Fibroblast of pulmonary artery (primary cell): ENCODE results near the gene SETD3.
A peak's percentile ranks its signal among the peaks of the same experiment; 100 is the strongest.

Experiments used
- DNase-seq: peaks from one replicate; pipeline ENCODE4 v3.0.0-alpha.2; 2010; ENCODE audit warnings: low read depth
- H3K4me3 ChIP-seq: replicated peaks from 2 replicates; pipeline ENCODE4 v1.5.1; 2011; ENCODE audit warnings: low read depth, mild to moderate bottlenecking, control low read depth, low read length, moderate library complexity
- CTCF ChIP-seq: IDR thresholded peaks from 2 replicates; pipeline ENCODE4 v1.5.1; 2011; ENCODE audit warnings: mild to moderate bottlenecking, control low read depth, low read length, inconsistent platforms; ENCODE audit errors: missing control alignments

The SETD3 gene

GRCh38 chr14:99520571-99521081 lies 40.0 kb upstream of the SETD3 start:
- no peak for TF ChIP-seq CTCF
- H3K4me3 ChIP-seq = no peak overlapping the region
- DNase-seq = no peak

DNA sequence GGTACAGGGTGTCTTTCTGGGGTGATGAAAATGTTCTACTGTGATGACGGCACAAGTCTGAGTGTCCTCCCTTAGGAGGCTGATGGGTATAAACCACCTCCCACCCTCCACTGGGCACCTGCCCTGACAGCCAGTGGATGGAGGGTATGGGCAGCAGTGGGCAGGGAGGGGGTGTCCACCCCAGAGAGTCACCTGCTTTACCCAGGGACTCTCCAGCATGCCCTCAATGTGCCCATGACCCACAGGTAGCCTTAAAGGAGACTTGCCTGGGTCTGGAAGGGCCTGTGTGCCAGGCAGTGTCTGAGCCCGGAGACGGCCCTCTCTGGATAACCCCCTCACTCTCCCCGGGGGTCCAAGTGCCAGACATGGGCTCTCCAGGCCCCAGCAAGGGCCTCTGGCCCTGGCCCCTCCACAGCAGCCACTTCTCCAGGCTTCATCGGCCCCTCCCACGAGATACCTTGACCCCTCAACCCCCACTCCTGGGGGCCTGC lies 39.3 kb upstream of the SETD3 start:
- TF ChIP-seq CTCF = no peak
- H3K4me3 ChIP-seq = no peak overlapping the region
- no peak for DNase-seq

DNA sequence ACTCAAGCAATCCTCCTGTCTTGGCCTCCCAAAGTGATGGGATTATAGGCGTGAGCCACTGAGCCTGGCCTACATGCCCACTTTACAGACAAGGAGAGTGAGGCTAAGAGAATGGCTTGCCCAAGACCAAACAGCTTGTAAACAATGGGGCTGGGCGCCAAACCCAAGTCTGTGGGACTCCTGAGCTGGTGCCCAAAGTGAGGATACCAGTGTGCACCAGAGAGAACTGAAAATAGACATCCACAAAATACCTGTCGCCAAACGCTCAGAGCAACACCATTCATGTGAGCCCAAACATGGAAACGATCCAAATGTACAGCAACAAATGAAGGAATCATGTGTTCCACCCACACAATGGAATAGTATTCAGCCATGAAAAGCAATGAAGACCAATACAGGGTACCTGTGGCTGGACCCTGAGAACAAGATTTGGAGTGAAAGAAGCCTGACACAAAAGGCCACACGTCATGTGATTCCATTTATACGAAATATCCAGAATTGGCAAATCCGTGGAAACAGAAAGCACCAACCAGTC lies 38.8 kb upstream of the SETD3 start:
- TF ChIP-seq CTCF = no peak
- no peak for DNase-seq
- H3K4me3 ChIP-seq = no peak overlapping the region

DNA sequence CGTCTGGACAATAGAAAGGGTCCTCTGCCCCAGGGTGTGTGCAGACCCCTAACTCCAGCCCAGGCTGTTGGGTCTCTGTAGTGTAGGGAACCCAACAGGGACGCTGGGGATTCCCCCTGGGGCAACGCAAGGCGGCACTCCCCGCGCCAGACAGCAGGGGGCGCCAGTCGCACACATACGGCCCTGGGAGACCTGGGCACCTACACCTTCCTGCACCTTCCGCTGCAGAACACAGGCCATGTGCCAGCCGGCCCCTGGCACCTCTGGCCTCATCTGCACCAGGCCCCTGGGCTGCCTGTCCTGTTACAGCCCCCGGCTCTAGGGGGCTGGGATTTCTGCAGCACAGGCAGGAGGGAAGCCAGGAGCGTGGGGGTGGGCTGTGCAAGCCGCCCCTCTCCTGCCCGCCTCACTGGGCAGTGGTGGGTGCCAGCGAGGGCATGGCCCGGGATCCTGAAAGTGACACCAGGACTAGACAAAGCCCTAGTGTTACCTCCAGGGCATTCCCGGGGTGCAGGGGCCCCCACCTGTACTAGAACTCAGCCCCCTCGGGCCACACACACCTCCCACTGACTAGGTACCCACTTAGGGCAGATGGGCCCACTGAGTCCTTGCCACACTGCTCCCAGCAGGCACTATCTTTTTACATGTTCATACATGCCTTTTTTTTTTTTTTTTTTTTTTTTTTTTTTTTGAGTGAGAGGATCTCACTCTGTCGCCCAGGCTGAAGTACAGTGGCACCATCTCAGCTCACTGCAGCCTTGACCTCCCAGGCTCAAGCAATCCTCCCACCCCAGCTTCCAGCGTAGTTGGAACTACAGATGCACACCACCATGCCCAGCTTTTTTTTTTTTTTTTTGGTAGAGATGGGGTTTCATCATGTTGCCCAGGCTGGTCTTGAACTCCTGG lies 38.0 kb upstream of the SETD3 start:
- peak; percentile 86 for TF ChIP-seq CTCF
- peak; percentile 59 for DNase-seq
- no peak overlapping the region for H3K4me3 ChIP-seq

DNA sequence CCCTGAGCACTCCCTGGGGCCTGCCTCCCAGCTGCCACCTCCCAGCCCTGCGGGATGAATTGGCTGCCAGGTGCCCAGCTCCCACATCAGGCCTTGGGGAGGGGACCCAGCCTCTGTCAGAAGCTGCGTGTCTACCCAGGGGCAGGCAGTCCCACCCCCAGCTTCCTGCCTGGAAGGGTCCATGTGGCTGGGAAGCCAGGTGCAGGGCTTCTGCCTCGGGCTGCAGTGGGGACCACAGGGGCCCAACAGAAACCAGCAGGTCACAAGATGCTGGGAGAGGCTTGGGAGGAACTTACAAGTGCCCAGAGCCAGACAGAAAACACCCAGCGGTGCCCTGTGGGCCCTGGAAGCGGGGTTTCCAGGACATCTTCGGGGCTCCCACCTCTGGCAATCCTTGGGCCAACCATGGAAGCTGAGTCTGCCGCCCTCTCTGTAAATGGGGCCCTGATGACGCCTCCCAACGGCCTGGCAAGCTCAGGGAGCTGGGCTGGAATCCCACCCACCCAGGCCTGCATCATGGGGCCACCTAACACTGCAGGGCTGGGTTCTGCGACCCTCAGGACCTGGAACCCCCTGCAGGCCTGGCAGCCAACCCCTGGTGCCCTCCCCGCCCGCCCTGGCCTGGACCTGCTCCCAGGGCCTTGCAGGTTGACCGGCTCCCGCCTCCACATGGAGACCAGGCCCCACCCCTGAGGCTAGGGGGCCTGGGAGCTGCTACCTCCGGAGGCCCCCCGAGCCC lies 37.2 kb upstream of the SETD3 start:
- no peak for TF ChIP-seq CTCF
- no peak for DNase-seq
- no peak overlapping the region for H3K4me3 ChIP-seq

- no peak overlapping the region for H3K4me3 ChIP-seq
- TF ChIP-seq CTCF = no peak
- DNase-seq = no peak
Observed at GRCh38 chr14:99516871-99517642, 36.4 kb upstream of the SETD3 start.
